GM23338 (cell line): ENCODE results near the gene CCDC183. TPM values are rescaled to one million over a fixed set of nuclear protein-coding genes. Genes with fewer than 3 reads are reported as not detected.

Source experiments
- ATAC-seq: fragments of 200-7000 bp; cut with Tn5 transposase; 3 replicates; pipeline ENCODE4 v1.9.1; 2020
- DNase-seq: peaks from one replicate; pipeline ENCODE4 v3.0.0-alpha.2; 2015; ENCODE audit warnings: low spot score
- H2AFZ ChIP-seq: fragments of 200-600 bp; sonication (generic); 2 replicates; pipeline ENCODE4 v1.8.0; 2016; ENCODE audit warnings: antibody characterized with exemption, mild to moderate bottlenecking, moderate library complexity
- H3F3A ChIP-seq: fragments of 200-600 bp; sonication (generic); replicated peaks from 2 replicates; pipeline ENCODE4 v1.8.0; 2017; ENCODE audit warnings: antibody characterized with exemption, mixed run types, low read depth
- H3K27ac ChIP-seq: fragments of 200-600 bp; sonication (generic); 2 replicates; pipeline ENCODE4 v1.6.1; 2016; ENCODE audit warnings: low read depth
- H3K27me3 ChIP-seq: fragments of 200-600 bp; sonication (generic); 2 replicates; pipeline ENCODE4 v1.8.0; 2016; ENCODE audit warnings: mild to moderate bottlenecking, mixed run types, moderate library complexity; ENCODE audit not compliant: insufficient read depth
- H3K36me3 ChIP-seq: fragments of 200-600 bp; sonication (generic); 2 replicates; pipeline ENCODE4 v1.8.0; 2016; ENCODE audit warnings: mild to moderate bottlenecking; ENCODE audit not compliant: insufficient read depth
- H3K4me1 ChIP-seq: fragments of 200-600 bp; sonication (generic); 2 replicates; pipeline ENCODE4 v1.8.0; 2016; ENCODE audit warnings: mild to moderate bottlenecking, moderate library complexity; ENCODE audit not compliant: insufficient read depth
- H3K4me2 ChIP-seq: fragments of 200-600 bp; sonication (generic); 2 replicates; pipeline ENCODE4 v1.7.1; 2017; ENCODE audit warnings: mixed run types
- H3K4me3 ChIP-seq: fragments of 200-600 bp; sonication (generic); 2 replicates; pipeline ENCODE4 v1.6.1; 2016; ENCODE audit warnings: mixed run types
- H3K79me2 ChIP-seq: fragments of 200-600 bp; sonication (generic); replicated peaks from 2 replicates; pipeline ENCODE4 v1.8.0; 2017; ENCODE audit warnings: mild to moderate bottlenecking; ENCODE audit not compliant: insufficient read depth
- H3K9me2 ChIP-seq: fragments of 200-600 bp; sonication (generic); 2 replicates; pipeline ENCODE4 v1.8.0; 2017; ENCODE audit not compliant: insufficient read depth
- H4K20me1 ChIP-seq: fragments of 200-600 bp; sonication (generic); replicated peaks from 2 replicates; pipeline ENCODE4 v1.8.0; 2017; ENCODE audit warnings: mild to moderate bottlenecking; ENCODE audit not compliant: insufficient read depth
- H3K27ac Mint-ChIP-seq: 2 replicates; pipeline ENCODE4 v1.8.0; 2020; ENCODE audit warnings: inconsistent platforms, mild to moderate bottlenecking, moderate library complexity, mixed read lengths
- H3K27me3 Mint-ChIP-seq: 3 replicates; pipeline ENCODE4 v1.8.0; 2022; ENCODE audit warnings: low read depth, mild to moderate bottlenecking, moderate library complexity, mixed read lengths, inconsistent platforms; ENCODE audit not compliant: insufficient read depth, poor library complexity
- H3K36me3 Mint-ChIP-seq: 3 replicates; pipeline ENCODE4 v1.8.0; 2021; ENCODE audit warnings: low read depth, mild to moderate bottlenecking, inconsistent platforms, moderate library complexity, mixed read lengths
- H3K4me1 Mint-ChIP-seq: 3 replicates; pipeline ENCODE4 v1.8.0; 2020; ENCODE audit warnings: mild to moderate bottlenecking, inconsistent platforms, mixed read lengths
- H3K4me3 Mint-ChIP-seq: 3 replicates; pipeline ENCODE4 v1.8.0; 2021; ENCODE audit warnings: moderate library complexity, mild to moderate bottlenecking, inconsistent platforms, mixed read lengths
- H3K9me3 Mint-ChIP-seq: 3 replicates; pipeline ENCODE4 v1.8.0; 2020; ENCODE audit warnings: moderate library complexity, mild to moderate bottlenecking, inconsistent platforms, mixed read lengths
- EZH2 ChIP-seq: fragments of 200-600 bp; sonication (generic); IDR thresholded peaks from one replicate; pipeline ENCODE4 v1.8.0; 2017; ENCODE audit warnings: antibody characterized with exemption, mild to moderate bottlenecking, low read depth; ENCODE audit not compliant: unreplicated experiment
- JUNB ChIP-seq: IDR thresholded peaks from one replicate; pipeline ENCODE4 v1.6.1; 2016; ENCODE audit warnings: antibody characterized with exemption; ENCODE audit not compliant: unreplicated experiment
- NANOG ChIP-seq: IDR thresholded peaks from 2 replicates; pipeline ENCODE4 v1.6.1; 2016; ENCODE audit warnings: antibody characterized with exemption, borderline replicate concordance
- ZNF114 ChIP-seq: fragments of 250-450 bp; sonication (Bioruptor Pico); IDR thresholded peaks from 2 replicates; pipeline ENCODE4 v1.5.0; 2020; ENCODE audit warnings: mild to moderate bottlenecking, moderate library complexity
- ZNF331 ChIP-seq: fragments of 250-450 bp; sonication (Bioruptor Pico); IDR thresholded peaks from 2 replicates; pipeline ENCODE4 v1.5.0; 2020; ENCODE audit warnings: low read depth, mild to moderate bottlenecking, moderate library complexity
- polyA plus RNA-seq: library from polyadenylated mRNA; unstranded; fragments of >200 nt; fragmentation: Nextera tagmentation; extraction: Ambion mirVana; gene quantifications from 2 replicates; pipeline ENCODE4 v1.2.1, GENCODE V29; 2016
- total RNA-seq: library from RNA; depleted of rRNA; stranded (reverse); fragments of >200 nt; shearing (Covaris generic); gene quantifications from 2 replicates; pipeline ENCODE4 v1.2.3, GENCODE V29; 2014
- TF ChIP-seq, protein P1 (sequence below), 2 experiments: fragments of 200-600 bp in 1 of 2; sonication (generic) in 1 of 2; conservative IDR thresholded peaks; 2 replicates each; pipeline versions ENCODE4 v1.5.1 to v1.6.1; 2016 to 2017; ENCODE audit warnings: antibody characterized with exemption in 2 of 2, low read depth in 2 of 2, mild to moderate bottlenecking in 2 of 2, moderate library complexity in 1 of 2

Gene CCDC183
- total and polyA plus RNA-seq, 2 experiments from 2014 or later = 1.1 to 1.2 TPM

DNA sequence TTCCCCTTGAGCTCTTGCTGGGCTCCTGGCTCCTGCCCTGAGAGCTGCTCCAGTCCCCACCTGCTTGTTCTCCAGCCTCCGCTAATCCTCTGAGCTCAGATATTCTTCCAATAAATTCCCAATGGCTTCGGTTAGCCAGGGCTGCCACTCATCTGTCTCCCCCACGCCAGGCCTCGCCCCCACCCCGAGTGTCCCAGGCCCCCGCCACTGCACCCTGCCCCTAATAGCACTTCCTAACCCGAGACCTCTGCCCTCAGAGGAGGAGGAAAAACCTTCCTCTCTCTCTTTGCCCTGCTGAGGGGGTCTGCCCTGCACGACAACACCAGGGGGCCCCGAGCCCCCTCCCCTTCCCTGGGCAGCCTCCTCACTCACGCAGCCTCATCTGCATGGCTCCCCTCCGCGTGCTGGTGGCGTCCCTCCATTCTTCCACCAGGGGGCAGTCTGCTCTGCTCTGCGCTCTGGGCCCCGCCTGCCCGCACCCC is 26.4 kb upstream of the CCDC183 start:
- Histone ChIP-seq H3K79me2 (no peaks in the 10 kb centered on the region), H3K4me1 (no peaks in the 10 kb centered on the region), H3K4me2 (peak overlapping the region; percentile 77), H4K20me1 (no peaks in the 10 kb centered on the region), H3K9me2 (no peaks in the 10 kb centered on the region), H3K27me3 (no peaks in the 10 kb centered on the region), H2AFZ (peak overlapping the region; percentile 76; the same call in 1 of the 2 replicates), H3K27ac (no peak overlapping the region), H3F3A (0 out of 2 replicates have a peak, but pooled peaks cover 7% of the 10 kb centered on the region), H3K4me3 (peak overlapping the region; percentile 52), H3K36me3 (no peaks in the 10 kb centered on the region; the same call in 1 of the 2 replicates)
- peak; percentile 90 for DNase-seq
- Mint-ChIP-seq H3K36me3 (peaks cover 11% of the 10 kb centered on the region), H3K9me3 (peaks cover 25% of the 10 kb centered on the region), H3K4me3 (peak overlapping the region; percentile 52; the same call in 2 of the 3 replicates), H3K4me1 (peaks cover 12% of the 10 kb centered on the region), H3K27ac (no peak overlapping the region), H3K27me3 (peaks cover 10% of the 10 kb centered on the region)
- TF ChIP-seq ZNF114 (CRISPR knock-in tag) (no peak), ZNF331 (CRISPR knock-in tag) (no peak), JUNB (no peak)
- TF ChIP-seq, protein P1, sequence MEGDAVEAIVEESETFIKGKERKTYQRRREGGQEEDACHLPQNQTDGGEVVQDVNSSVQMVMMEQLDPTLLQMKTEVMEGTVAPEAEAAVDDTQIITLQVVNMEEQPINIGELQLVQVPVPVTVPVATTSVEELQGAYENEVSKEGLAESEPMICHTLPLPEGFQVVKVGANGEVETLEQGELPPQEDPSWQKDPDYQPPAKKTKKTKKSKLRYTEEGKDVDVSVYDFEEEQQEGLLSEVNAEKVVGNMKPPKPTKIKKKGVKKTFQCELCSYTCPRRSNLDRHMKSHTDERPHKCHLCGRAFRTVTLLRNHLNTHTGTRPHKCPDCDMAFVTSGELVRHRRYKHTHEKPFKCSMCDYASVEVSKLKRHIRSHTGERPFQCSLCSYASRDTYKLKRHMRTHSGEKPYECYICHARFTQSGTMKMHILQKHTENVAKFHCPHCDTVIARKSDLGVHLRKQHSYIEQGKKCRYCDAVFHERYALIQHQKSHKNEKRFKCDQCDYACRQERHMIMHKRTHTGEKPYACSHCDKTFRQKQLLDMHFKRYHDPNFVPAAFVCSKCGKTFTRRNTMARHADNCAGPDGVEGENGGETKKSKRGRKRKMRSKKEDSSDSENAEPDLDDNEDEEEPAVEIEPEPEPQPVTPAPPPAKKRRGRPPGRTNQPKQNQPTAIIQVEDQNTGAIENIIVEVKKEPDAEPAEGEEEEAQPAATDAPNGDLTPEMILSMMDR (conservative IDR thresholded peaks at IDR 0.05; ENCODE audit: low read depth in 2 of 2) = peak; percentile 50 to 80
- ATAC-seq = peak; percentile 81

DNA sequence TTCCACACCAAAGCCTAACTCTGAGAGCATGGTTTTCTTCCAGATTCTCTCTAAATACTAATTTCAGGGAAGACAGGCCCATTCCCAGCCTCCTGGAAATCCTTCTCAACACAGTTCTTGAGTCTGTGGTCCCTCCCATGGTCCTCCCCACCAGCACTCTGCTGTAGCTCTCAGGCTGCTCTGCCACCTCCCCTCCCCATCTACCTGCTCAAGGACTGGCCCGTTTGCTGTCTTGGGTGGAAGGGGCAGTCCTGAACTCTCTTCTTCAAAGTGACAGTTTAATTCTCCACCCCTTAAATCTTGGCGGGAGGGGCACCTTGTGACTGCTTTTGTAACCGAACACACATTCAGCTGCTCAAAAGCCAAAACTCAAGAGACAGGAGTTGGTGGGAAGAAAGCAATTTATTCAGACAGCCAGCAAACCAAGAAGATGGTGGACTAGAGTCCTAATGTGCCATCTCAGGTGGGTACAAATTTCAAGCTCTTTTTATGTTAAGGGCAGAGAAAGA is 24.2 kb upstream of the CCDC183 start:
- no peak for DNase-seq
- Histone ChIP-seq H3K4me3 (no peak overlapping the region), H3K36me3 (no peaks in the 10 kb centered on the region; the same call in 1 of the 2 replicates), H3F3A (0 out of 2 replicates have a peak, but pooled peaks cover 7% of the 10 kb centered on the region), H3K4me1 (no peaks in the 10 kb centered on the region), H3K4me2 (no peak overlapping the region), H3K27me3 (no peaks in the 10 kb centered on the region), H3K27ac (no peak overlapping the region), H3K79me2 (no peaks in the 10 kb centered on the region), H4K20me1 (no peaks in the 10 kb centered on the region), H2AFZ (no peak overlapping the region), H3K9me2 (no peaks in the 10 kb centered on the region)
- no peak overlapping the region for H3K4me3 Mint-ChIP-seq
- peaks cover 9% of the 10 kb centered on the region for H3K36me3 Mint-ChIP-seq
- TF ChIP-seq EZH2 (no peak), ZNF114 (CRISPR knock-in tag) (no peak), NANOG (no peak), ZNF331 (CRISPR knock-in tag) (no peak)
- TF ChIP-seq, protein P1 (conservative IDR thresholded peaks at IDR 0.05; ENCODE audit: low read depth in 2 of 2) = no peak
- ATAC-seq = no peak
- no peak overlapping the region for H3K27ac Mint-ChIP-seq
- peaks cover 12% of the 10 kb centered on the region for H3K4me1 Mint-ChIP-seq
- H3K27me3 Mint-ChIP-seq = peaks cover 12% of the 10 kb centered on the region
- peaks cover 20% of the 10 kb centered on the region for H3K9me3 Mint-ChIP-seq
